Activated CD4-positive, alpha-beta T cell treated with anti-CD3 and anti-CD28 coated beads for 1 hour (primary cell): ENCODE results near the gene PDPK1.
A peak's percentile ranks its signal among the peaks of the same experiment; 100 is the strongest.

ENCODE experiments used
- DNase-seq: peaks from one replicate; pipeline ENCODE4 v3.0.0-alpha.2; 2020

PDPK1 gene

GRCh38 chr16:2507665-2508064 is 30.2 kb upstream of the PDPK1 start:
- no peak for DNase-seq

- no peak for DNase-seq
These were observed 29.0 kb upstream of the PDPK1 start for GRCh38 chr16:2508722-2509400.

GRCh38 chr16:2511128-2511800 is 26.6 kb upstream of the PDPK1 start:
- no peak for DNase-seq

GRCh38 chr16:2511996-2512734 is 25.7 kb upstream of the PDPK1 start:
- no peak for DNase-seq

- no peak for DNase-seq
These were observed 25.0 kb upstream of the PDPK1 start for GRCh38 chr16:2512735-2513404.

- peak; percentile 86 for DNase-seq
These were observed 24.2 kb upstream of the PDPK1 start, which contains the start of gene ATP6V0C for GRCh38 chr16:2513405-2514332. TSS of gene ATP6V0C (plus strand) at chr16:2513952. CDS start at chr16:2514104, 152 bp downstream.

- DNase-seq, result no peak
These were observed 23.3 kb upstream of the PDPK1 start for GRCh38 chr16:2514333-2515179.

- DNase-seq, result no peak
These were observed 22.5 kb upstream of the PDPK1 start for GRCh38 chr16:2515180-2515851.

- DNase-seq, result no peak
These were observed 21.2 kb upstream of the PDPK1 start for GRCh38 chr16:2516391-2517240.

- DNase-seq, result no peak
These were observed 19.7 kb upstream of the PDPK1 start for GRCh38 chr16:2517954-2518605.

- no peak for DNase-seq
These were observed 18.8 kb upstream of the PDPK1 start for GRCh38 chr16:2518823-2519710.

GRCh38 chr16:2519711-2520080 is 18.1 kb upstream of the PDPK1 start:
- DNase-seq, result no peak

GRCh38 chr16:2520097-2520783 is 17.6 kb upstream of the PDPK1 start, which contains the start of gene AMDHD2:
TSS of gene AMDHD2 (plus strand) at chr16:2520371. CDS start at chr16:2520459, 88 bp downstream.
- DNase-seq, result peak; percentile 82

- peak; percentile 33 for DNase-seq
These were observed 16.9 kb upstream of the PDPK1 start for GRCh38 chr16:2520784-2521531.

GRCh38 chr16:2523801-2524231 is 14.0 kb upstream of the PDPK1 start:
- DNase-seq, result no peak

- DNase-seq, result no peak
These were observed 13.4 kb upstream of the PDPK1 start for GRCh38 chr16:2524339-2524938.
